Type B pancreatic cell (in vitro differentiated cells): ENCODE measurements around the gene MZF1. TPM values are rescaled to one million over a fixed set of nuclear protein-coding genes. Genes with fewer than 3 reads are reported as not detected.

Experiments
- DNase-seq: peaks from one replicate; pipeline ENCODE4 v3.0.0; 2021; ENCODE audit warnings: mixed read lengths; ENCODE audit not compliant: unreplicated experiment; ENCODE audit errors: extremely low spot score
- H3K27ac Mint-ChIP-seq: 2 replicates; pipeline ENCODE4 v1.8.0; 2021; ENCODE audit warnings: mild to moderate bottlenecking, mixed read lengths
- H3K27me3 Mint-ChIP-seq: 2 replicates; pipeline ENCODE4 v1.8.0; 2021; ENCODE audit warnings: mixed read lengths
- H3K36me3 Mint-ChIP-seq: 2 replicates; pipeline ENCODE4 v1.8.0; 2021; ENCODE audit warnings: mixed read lengths
- H3K4me1 Mint-ChIP-seq: one replicate; pipeline ENCODE4 v1.8.0; 2021; ENCODE audit warnings: mixed read lengths; ENCODE audit not compliant: unreplicated experiment
- H3K4me3 Mint-ChIP-seq: 2 replicates; pipeline ENCODE4 v1.8.0; 2021; ENCODE audit warnings: mild to moderate bottlenecking, mixed read lengths
- H3K9me3 Mint-ChIP-seq: 2 replicates; pipeline ENCODE4 v1.8.0; 2021; ENCODE audit warnings: mixed read lengths
- total RNA-seq: library from RNA; stranded (reverse); gene quantifications from 2 replicates; pipeline ENCODE4 v1.2.1, GENCODE V29; 2021; ENCODE audit warnings: low replicate concordance
- TF ChIP-seq, protein P1 (sequence below): fragments of 200-600 bp; sonication (generic); conservative IDR thresholded peaks from 2 replicates; pipeline ENCODE4 v1.5.0; 2021; ENCODE audit warnings: antibody characterized with exemption, mild to moderate bottlenecking

The MZF1 gene
- total RNA-seq, 1 donor from 2014 or later = 30.0 TPM

DNA sequence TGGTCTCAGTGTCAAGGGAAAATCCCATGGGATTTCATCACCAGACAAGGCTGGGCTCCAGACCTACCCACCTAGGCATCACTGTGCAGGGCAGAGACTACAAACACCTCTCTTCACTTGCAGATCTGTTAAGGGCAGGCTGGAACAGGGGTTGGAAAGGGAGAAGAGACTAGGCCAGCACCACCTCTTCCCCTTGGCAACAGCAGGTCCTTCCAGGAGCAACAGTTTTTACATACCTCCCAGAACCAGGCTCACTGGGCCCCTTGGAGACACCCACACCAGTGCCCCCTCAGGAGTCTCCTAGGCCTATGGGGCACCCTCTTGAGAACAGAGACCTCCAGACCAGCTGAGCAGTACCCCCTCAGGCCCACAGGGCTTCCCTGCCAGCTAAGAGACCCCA is 12.2 kb downstream of the MZF1 start:
- Mint-ChIP-seq H3K36me3 (peaks cover 10% of the 10 kb centered on the region), H3K4me3 (no peak overlapping the region), H3K27me3 (no peaks in the 10 kb centered on the region), H3K27ac (no peak overlapping the region), H3K4me1 (no peaks in the 10 kb centered on the region), H3K9me3 (no peaks in the 10 kb centered on the region)
- TF ChIP-seq, protein P1, sequence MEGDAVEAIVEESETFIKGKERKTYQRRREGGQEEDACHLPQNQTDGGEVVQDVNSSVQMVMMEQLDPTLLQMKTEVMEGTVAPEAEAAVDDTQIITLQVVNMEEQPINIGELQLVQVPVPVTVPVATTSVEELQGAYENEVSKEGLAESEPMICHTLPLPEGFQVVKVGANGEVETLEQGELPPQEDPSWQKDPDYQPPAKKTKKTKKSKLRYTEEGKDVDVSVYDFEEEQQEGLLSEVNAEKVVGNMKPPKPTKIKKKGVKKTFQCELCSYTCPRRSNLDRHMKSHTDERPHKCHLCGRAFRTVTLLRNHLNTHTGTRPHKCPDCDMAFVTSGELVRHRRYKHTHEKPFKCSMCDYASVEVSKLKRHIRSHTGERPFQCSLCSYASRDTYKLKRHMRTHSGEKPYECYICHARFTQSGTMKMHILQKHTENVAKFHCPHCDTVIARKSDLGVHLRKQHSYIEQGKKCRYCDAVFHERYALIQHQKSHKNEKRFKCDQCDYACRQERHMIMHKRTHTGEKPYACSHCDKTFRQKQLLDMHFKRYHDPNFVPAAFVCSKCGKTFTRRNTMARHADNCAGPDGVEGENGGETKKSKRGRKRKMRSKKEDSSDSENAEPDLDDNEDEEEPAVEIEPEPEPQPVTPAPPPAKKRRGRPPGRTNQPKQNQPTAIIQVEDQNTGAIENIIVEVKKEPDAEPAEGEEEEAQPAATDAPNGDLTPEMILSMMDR = no peak
- no peak for DNase-seq

DNA sequence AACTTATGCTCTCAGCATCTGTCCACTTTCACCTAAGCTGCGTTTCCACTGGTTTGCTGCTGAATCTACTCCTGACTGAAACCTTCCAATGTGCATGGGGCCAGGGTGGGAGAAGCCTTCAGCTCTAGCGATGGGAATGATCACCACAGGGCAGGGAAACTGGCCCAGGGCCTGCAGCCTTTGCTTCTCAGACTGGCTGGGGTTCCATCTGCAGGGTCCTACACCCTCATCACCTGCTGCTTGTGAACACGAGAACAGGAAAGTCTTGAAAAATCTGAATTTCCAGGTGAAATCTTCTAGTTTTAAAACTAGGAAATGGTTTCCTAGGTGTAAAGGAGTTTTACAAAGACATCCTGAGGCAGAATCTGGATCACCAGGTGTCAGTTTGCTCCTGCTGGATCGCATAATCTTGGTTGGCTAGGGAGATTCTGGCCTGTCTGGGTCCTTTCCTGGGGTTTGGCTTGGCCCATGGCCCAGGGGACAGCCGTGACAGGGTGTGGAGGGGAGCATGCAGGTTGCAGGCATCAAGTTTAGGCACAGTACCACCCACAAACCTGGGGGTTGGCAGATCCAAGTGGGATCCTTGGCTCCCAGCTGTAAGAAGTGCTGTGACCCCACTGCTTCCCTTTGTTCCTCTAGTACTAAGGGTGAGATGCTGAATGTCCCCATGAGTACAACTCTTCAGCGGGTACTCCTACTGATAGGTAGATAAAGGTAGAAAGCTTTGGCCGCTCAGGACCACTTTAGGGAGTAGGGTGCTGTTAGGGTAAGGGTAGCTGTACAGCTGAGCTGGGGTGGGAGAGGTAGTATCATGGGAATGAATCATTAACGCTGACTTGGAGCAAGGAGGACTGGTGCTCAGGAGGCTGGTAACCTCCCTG is 12.9 kb downstream of the MZF1 start:
- DNase-seq = no peak
- H3K36me3 Mint-ChIP-seq = peaks cover 10% of the 10 kb centered on the region
- TF ChIP-seq, protein P1 = no peak
- H3K4me3 Mint-ChIP-seq = peak overlapping the region; percentile 99
- no peaks in the 10 kb centered on the region for H3K27me3 Mint-ChIP-seq
- H3K9me3 Mint-ChIP-seq = no peaks in the 10 kb centered on the region
- H3K27ac Mint-ChIP-seq = peak overlapping the region; percentile 100
- peaks cover 2% of the 10 kb centered on the region for H3K4me1 Mint-ChIP-seq

DNA sequence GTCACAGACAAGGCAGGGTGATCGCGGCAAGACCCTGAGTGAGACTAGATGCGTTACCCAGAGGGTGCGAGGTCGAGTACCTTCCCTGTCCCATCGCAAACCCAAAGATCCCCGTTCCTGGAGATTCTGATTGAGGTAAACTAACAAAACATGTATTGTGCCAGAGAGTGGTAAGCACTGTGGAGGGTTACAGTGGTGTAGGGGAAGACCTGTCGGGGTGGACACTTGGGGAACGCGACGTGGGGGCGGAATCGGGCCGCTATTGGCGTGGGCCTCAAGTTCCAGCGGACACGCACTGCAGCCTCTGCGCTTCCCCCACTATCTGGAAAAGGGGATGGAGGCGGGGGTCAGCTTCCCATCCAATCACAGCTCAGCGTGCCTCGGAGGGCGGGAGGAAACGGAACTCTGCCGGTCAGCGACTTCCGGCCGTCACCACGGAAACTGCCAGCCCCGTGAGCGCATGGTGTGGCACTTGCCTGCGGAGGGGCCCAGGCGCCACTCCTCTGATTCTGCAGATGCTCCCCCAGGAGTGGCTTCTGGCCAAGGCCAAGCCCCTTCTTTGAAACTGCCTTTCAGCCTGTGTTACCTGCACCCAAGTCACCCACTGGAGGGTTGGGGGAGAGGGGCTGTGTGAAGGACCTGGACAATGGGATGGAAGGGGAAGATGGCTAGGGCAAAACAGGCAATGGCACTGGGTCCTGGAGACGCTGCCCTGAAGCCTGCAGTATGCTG is 13.7 kb downstream of the MZF1 start:
- Mint-ChIP-seq H3K9me3 (no peaks in the 10 kb centered on the region), H3K36me3 (peaks cover 7% of the 10 kb centered on the region), H3K4me1 (peaks cover 6% of the 10 kb centered on the region), H3K27me3 (no peaks in the 10 kb centered on the region), H3K27ac (peak overlapping the region; percentile 100), H3K4me3 (peak overlapping the region; percentile 99)
- DNase-seq = peak; percentile 88
- TF ChIP-seq, protein P1 = no peak

DNA sequence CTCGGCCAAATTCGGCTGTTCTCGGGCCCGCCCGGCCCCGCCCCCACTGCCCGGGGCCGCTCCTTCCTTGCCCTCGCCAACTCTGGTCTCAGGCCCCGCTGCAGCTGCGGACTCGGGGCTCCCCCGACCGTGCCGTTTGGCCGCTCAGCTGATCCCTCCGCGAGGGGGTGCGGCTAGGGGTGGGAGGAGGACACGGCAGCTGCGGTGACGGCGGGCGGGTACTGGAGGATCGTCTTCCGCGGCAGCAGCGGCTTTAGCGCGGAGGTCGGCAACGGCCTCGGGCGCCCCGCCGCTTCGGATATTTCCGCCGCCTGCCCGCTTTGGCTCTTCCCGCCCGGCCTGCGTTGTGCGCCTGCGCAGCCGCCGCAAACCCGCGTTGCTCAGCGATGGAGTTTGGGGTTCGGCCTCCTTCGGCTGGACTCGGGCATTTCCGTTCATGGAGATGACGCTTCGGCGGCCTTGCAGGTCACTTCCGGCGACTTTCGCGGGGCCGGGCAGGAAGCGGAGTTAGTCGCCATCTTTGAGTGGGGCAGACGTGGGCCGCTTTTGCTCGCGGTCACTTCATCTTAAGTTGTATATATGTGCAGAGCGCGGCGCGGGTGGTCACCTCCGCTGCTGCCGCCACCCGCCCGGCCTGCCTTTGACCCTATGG is 14.4 kb downstream of the MZF1 start:
- peaks cover 12% of the 10 kb centered on the region for H3K4me1 Mint-ChIP-seq
- peak overlapping the region; percentile 99 for H3K4me3 Mint-ChIP-seq
- H3K27ac Mint-ChIP-seq = peak overlapping the region; percentile 100
- TF ChIP-seq, protein P1 = no peak
- peak; percentile 100 for DNase-seq
- H3K27me3 Mint-ChIP-seq = no peaks in the 10 kb centered on the region
- peaks cover 7% of the 10 kb centered on the region for H3K36me3 Mint-ChIP-seq
- no peaks in the 10 kb centered on the region for H3K9me3 Mint-ChIP-seq

DNA sequence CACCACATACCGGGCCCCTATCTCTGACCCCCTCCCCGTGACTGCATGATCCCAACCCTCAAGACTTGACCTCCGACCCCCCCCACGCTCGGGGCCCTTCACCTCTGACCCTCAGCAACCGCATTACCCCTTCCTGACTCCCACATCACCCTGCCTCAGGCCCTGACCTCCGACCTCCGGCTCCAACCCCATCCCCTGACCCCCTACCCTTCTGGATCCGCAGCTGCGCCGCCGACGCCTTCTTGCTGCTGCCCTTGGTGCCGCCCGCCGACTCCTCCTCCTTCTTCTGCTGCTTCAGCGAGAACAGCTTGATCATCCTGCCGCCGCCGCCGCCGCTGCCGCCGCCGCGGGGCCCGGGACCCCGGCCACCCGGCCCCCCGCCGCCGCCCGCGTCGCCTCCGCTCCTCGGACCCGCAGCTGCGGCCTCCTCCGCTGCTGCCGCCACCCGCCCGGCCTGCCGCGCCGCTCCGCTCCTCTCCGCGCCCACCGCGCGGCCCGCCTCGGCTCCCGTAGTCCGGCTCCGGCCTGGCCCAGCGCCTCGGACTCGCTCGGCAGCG is 15.0 kb downstream of the MZF1 start, which contains the start of gene UBE2M:
UBE2M (minus strand) TSS at position 546 of the 557 bp plus-strand sequence; CDS start at position 316, 230 bp downstream.
- Mint-ChIP-seq H3K27ac (peak within 1 kb of the TSS; percentile 100), H3K4me1 (peaks cover 16% of the 10 kb centered on the region), H3K36me3 (peaks cover 11% of the 10 kb centered on the region), H3K27me3 (no peaks in the 10 kb centered on the region), H3K4me3 (peak within 1 kb of the TSS; percentile 99), H3K9me3 (no peaks in the 10 kb centered on the region)
- TF ChIP-seq, protein P1 = no peak
- no peak for DNase-seq
